ENCODE results near the gene ADAMTSL3. TPM values are rescaled to one million over a fixed set of nuclear protein-coding genes. Genes with fewer than 3 reads are reported as not detected.

The ADAMTSL3 gene
- polyA plus RNA-seq, 1 of the 3 experiments (the other 2 are of a cell fraction), result 0.02 TPM

DNA sequence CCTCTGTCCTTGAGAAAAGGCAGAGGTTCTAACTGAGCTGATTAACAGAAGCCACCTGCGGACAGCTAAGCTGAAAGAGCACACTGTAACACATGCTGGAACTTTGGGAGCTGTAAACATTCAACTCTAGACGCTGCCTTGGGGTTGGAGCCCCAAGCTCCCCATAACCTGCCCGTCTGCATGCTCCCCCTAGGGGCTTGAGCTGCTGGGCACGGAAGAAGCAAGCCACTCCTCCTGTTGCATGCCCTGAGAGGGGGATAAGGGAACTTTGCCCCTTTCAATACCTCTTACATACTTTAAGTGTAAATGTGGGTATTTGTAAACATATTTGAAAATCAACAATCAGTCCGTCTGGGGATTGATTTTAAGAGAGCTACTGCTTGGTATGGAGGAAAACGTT lies 188.4 kb downstream of the ADAMTSL3 start:
- Histone ChIP-seq H3K9me2 (no peaks in the 10 kb centered on the region), H3F3A (replicated peaks; ENCODE audit: insufficient read depth) (no peaks in the 10 kb centered on the region), H2AFZ (ENCODE audit: low read depth) (no peak overlapping the region), H3K27me3 (ENCODE audit: insufficient read depth) (no peaks in the 10 kb centered on the region), H3K9ac (no peak overlapping the region), H3K27ac (ENCODE audit: low read depth in 2 of 2, low read length in 1 of 2) (no peak overlapping the region), H3K4me3 (ENCODE audit: low read depth in 2 of 2, low read length in 1 of 2) (no peak overlapping the region), H3K9me3 (no peaks in the 10 kb centered on the region), H3K79me2 (ENCODE audit: insufficient read depth) (no peaks in the 10 kb centered on the region), H3K4me1 (ENCODE audit: control insufficient read depth in 1 of 2, insufficient read depth in 2 of 2, low read depth in 1 of 2, low read length in 1 of 2) (no peaks in the 10 kb centered on the region), H3K4me2 (no peak overlapping the region), H3K36me3 (replicated peaks in 1 of 2; ENCODE audit: control insufficient read depth in 1 of 2, insufficient read depth in 2 of 2, low read length in 1 of 2) (no peaks in the 10 kb centered on the region), H4K20me1 (ENCODE audit: insufficient read depth) (no peaks in the 10 kb centered on the region)
- WGBS (ENCODE audit: low lambda C conversion rate), result 6% methylated on average over 6 of the region's 6 CpGs
- CTCF ChIA-PET, result no interaction called here
- DNase-seq, result no peak
- TF ChIP-seq MEF2A (IDR thresholded peaks at IDR 0.05; ENCODE audit: borderline replicate concordance, low read depth) (no peak), SIN3A (IDR thresholded peaks at IDR 0.05; ENCODE audit: borderline replicate concordance, low read depth, low read length) (no peak), TEAD4 (IDR thresholded peaks at IDR 0.05; ENCODE audit: borderline replicate concordance, insufficient read depth) (no peak), ELF1 (IDR thresholded peaks at IDR 0.05) (no peak), RAD21 (IDR thresholded peaks at IDR 0.05; ENCODE audit: low read length) (no peak), RCOR1 (IDR thresholded peaks at IDR 0.05; ENCODE audit: low read length) (no peak), EP300 (IDR thresholded peaks at IDR 0.05; ENCODE audit: borderline replicate concordance in 1 of 2, low read depth in 1 of 2, low read length in 1 of 2) (no peak), TAF1 (IDR thresholded peaks at IDR 0.05; ENCODE audit: borderline replicate concordance, low read depth, low read length) (no peak), YY1 (IDR thresholded peaks at IDR 0.05; ENCODE audit: low read depth) (no peak)
- POLR2A ChIA-PET, result no interaction called here

GRCh38 chr15:83843471-83843871 lies 189.5 kb downstream of the ADAMTSL3 start:
- no peak for TF ChIP-seq FOSL2 (IDR thresholded peaks at IDR 0.05; ENCODE audit: borderline replicate concordance, low read depth)
- TF ChIP-seq GABPA (IDR thresholded peaks at IDR 0.05; ENCODE audit: low read depth), result no peak
- TF ChIP-seq RAD21 (IDR thresholded peaks at IDR 0.05; ENCODE audit: low read length), result no peak
- TF ChIP-seq NRF1 (IDR thresholded peaks at IDR 0.05; ENCODE audit: low read depth, low read length), result no peak
- no peak for TF ChIP-seq RXRA (IDR thresholded peaks at IDR 0.05; ENCODE audit: borderline replicate concordance, low read depth)
- TF ChIP-seq, protein P1, sequence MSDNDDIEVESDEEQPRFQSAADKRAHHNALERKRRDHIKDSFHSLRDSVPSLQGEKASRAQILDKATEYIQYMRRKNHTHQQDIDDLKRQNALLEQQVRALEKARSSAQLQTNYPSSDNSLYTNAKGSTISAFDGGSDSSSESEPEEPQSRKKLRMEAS (IDR thresholded peaks at IDR 0.05; ENCODE audit: low read depth), result no peak
- TF ChIP-seq, protein P2, sequence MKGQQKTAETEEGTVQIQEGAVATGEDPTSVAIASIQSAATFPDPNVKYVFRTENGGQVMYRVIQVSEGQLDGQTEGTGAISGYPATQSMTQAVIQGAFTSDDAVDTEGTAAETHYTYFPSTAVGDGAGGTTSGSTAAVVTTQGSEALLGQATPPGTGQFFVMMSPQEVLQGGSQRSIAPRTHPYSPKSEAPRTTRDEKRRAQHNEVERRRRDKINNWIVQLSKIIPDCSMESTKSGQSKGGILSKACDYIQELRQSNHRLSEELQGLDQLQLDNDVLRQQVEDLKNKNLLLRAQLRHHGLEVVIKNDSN (IDR thresholded peaks at IDR 0.05; ENCODE audit: borderline replicate concordance, low read depth), result no peak
- no peak for TF ChIP-seq ZBTB33 (IDR thresholded peaks at IDR 0.05; ENCODE audit: borderline replicate concordance, low read depth)

More at GRCh38 chr15:83843471-83843871, 189.5 kb downstream of the ADAMTSL3 start:
- Histone ChIP-seq H3K27me3 (ENCODE audit: insufficient read depth) (no peaks in the 10 kb centered on the region), H3K4me1 (ENCODE audit: control insufficient read depth in 1 of 2, insufficient read depth in 2 of 2, low read depth in 1 of 2, low read length in 1 of 2) (no peaks in the 10 kb centered on the region; a peak in 1 of 4 replicates), H3K27ac (ENCODE audit: low read depth in 2 of 2, low read length in 1 of 2) (no peak overlapping the region), H3K9ac (no peak overlapping the region), H3K36me3 (replicated peaks in 1 of 2; ENCODE audit: control insufficient read depth in 1 of 2, insufficient read depth in 2 of 2, low read length in 1 of 2) (no peaks in the 10 kb centered on the region), H3K9me3 (no peaks in the 10 kb centered on the region), H3K9me2 (no peaks in the 10 kb centered on the region), H3K4me2 (no peak overlapping the region), H3F3A (replicated peaks; ENCODE audit: insufficient read depth) (no peaks in the 10 kb centered on the region), H4K20me1 (ENCODE audit: insufficient read depth) (no peaks in the 10 kb centered on the region), H3K79me2 (ENCODE audit: insufficient read depth) (no peaks in the 10 kb centered on the region), H3K4me3 (ENCODE audit: low read depth in 2 of 2, low read length in 1 of 2) (no peak overlapping the region), H2AFZ (ENCODE audit: low read depth) (no peak overlapping the region)
- ChIA-PET CTCF (no interaction called here), POLR2A (no interaction called here)
- WGBS (ENCODE audit: low lambda C conversion rate), result 6% methylated on average over 3 of the region's 3 CpGs
- no peak for DNase-seq

Measured in SK-N-SH (cell line).